Spleen (tissue), 7 donors: ENCODE data around the gene PLEKHA1.

Source experiments
- CTCF ChIP-seq, 11 experiments: fragments of 200-600 bp in 7 of 11; fragments of 450-650 bp in 4 of 11; sonication (generic) in 4 of 11; IDR thresholded peaks in 8 of 11; conservative IDR thresholded peaks in 3 of 11; 1 replicate in 7 of 11; 2 replicates in 4 of 11; pipeline versions ENCODE4 v1.4.0 to v1.8.0; 2016 to 2021; ENCODE audit warnings: antibody characterized with exemption in 11 of 11, inconsistent platforms in 4 of 11, mild to moderate bottlenecking in 1 of 11
- POLR2A ChIP-seq, 3 donors: fragments of 450-650 bp; IDR thresholded peaks; one replicate each; pipeline ENCODE4 v1.5.1; 2017; ENCODE audit warnings: antibody characterized with exemption in 3 of 3, mild to moderate bottlenecking in 1 of 3
- POLR2AphosphoS5 ChIP-seq, 3 donors: sonication (generic); formaldehyde crosslinking; IDR thresholded peaks; one replicate each; pipeline ENCODE4 v1.5.1; 2017; ENCODE audit warnings: antibody characterized with exemption in 3 of 3
- donor health status: DM: no; HTN: no; CAD: no; lungs with moderate emphysema.
- donor health status: DM: no; HTN: no; CAD: no.
- donor health status: DM: no; HTN: no; CAD: no.

- no peak for TF ChIP-seq POLR2A (IDR thresholded peaks at IDR 0.05)
- TF ChIP-seq CTCF (IDR thresholded peaks at IDR 0.05 in 8 of 11, conservative IDR thresholded peaks at IDR 0.05 in 3 of 11) = no peak
- peak in 1 of 3 donors; percentile 28 for TF ChIP-seq POLR2AphosphoS5 (IDR thresholded peaks at IDR 0.05)
Measured at GRCh38 chr10:122422266-122422989, 47.9 kb downstream of the PLEKHA1 start.
